ENCODE measurements around the gene RPL5.

GRCh38 chr1:92820551-92820950, 11.3 kb upstream of the RPL5 start:
- TF ChIP-seq CTCF (IDR thresholded peaks at IDR 0.05): no peak
- TF ChIP-seq POLR2A (IDR thresholded peaks at IDR 0.05): no peak

Data from right lobe of liver (tissue), 4 donors.